Nephron progenitor cell (in vitro differentiated cells): Measurements from ENCODE around the gene EPAS1.

Experiments used
- DNase-seq: peaks from one replicate; pipeline ENCODE4 v3.0.0; 2021
- H3K27ac Mint-ChIP-seq: 2 replicates; pipeline ENCODE4 v1.8.0; 2021; ENCODE audit warnings: mild to moderate bottlenecking, moderate library complexity, mixed read lengths
- H3K27me3 Mint-ChIP-seq: 2 replicates; pipeline ENCODE4 v1.8.0; 2021; ENCODE audit warnings: mild to moderate bottlenecking, low read depth, mixed read lengths; ENCODE audit not compliant: poor library complexity
- H3K36me3 Mint-ChIP-seq: 2 replicates; pipeline ENCODE4 v1.8.0; 2021; ENCODE audit warnings: low read depth, mixed read lengths
- H3K4me1 Mint-ChIP-seq: 2 replicates; pipeline ENCODE4 v1.8.0; 2021; ENCODE audit warnings: mixed read lengths
- H3K4me3 Mint-ChIP-seq: 2 replicates; pipeline ENCODE4 v1.8.0; 2021; ENCODE audit warnings: mild to moderate bottlenecking, moderate library complexity, mixed read lengths
- H3K9me3 Mint-ChIP-seq: 2 replicates; pipeline ENCODE4 v1.8.0; 2021; ENCODE audit warnings: mild to moderate bottlenecking, moderate library complexity, mixed read lengths
- TF ChIP-seq, protein P1 (sequence below): fragments of 200-600 bp; sonication (generic); IDR thresholded peaks from 2 replicates; pipeline ENCODE4 v1.5.0; 2021; ENCODE audit warnings: antibody characterized with exemption

Gene EPAS1

GRCh38 chr2:46413111-46413510, 115.9 kb downstream of the EPAS1 start:
- TF ChIP-seq, protein P1, sequence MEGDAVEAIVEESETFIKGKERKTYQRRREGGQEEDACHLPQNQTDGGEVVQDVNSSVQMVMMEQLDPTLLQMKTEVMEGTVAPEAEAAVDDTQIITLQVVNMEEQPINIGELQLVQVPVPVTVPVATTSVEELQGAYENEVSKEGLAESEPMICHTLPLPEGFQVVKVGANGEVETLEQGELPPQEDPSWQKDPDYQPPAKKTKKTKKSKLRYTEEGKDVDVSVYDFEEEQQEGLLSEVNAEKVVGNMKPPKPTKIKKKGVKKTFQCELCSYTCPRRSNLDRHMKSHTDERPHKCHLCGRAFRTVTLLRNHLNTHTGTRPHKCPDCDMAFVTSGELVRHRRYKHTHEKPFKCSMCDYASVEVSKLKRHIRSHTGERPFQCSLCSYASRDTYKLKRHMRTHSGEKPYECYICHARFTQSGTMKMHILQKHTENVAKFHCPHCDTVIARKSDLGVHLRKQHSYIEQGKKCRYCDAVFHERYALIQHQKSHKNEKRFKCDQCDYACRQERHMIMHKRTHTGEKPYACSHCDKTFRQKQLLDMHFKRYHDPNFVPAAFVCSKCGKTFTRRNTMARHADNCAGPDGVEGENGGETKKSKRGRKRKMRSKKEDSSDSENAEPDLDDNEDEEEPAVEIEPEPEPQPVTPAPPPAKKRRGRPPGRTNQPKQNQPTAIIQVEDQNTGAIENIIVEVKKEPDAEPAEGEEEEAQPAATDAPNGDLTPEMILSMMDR: no peak
- Mint-ChIP-seq H3K4me1 (peaks cover 9% of the 10 kb centered on the region), H3K27me3 (peaks cover 9% of the 10 kb centered on the region), H3K27ac (no peak overlapping the region), H3K36me3 (peaks cover 3% of the 10 kb centered on the region), H3K9me3 (peaks cover 30% of the 10 kb centered on the region), H3K4me3 (no peak overlapping the region)
- no peak for DNase-seq

- peaks cover 9% of the 10 kb centered on the region for H3K27me3 Mint-ChIP-seq
- TF ChIP-seq, protein P1: no peak
- peaks cover 9% of the 10 kb centered on the region for H3K4me1 Mint-ChIP-seq
- H3K9me3 Mint-ChIP-seq: peaks cover 36% of the 10 kb centered on the region
- no peak overlapping the region for H3K27ac Mint-ChIP-seq
- H3K4me3 Mint-ChIP-seq: no peak overlapping the region
- peaks cover 6% of the 10 kb centered on the region for H3K36me3 Mint-ChIP-seq
- no peak for DNase-seq
Measured at GRCh38 chr2:46413631-46414030, 116.4 kb downstream of the EPAS1 start.

DNA sequence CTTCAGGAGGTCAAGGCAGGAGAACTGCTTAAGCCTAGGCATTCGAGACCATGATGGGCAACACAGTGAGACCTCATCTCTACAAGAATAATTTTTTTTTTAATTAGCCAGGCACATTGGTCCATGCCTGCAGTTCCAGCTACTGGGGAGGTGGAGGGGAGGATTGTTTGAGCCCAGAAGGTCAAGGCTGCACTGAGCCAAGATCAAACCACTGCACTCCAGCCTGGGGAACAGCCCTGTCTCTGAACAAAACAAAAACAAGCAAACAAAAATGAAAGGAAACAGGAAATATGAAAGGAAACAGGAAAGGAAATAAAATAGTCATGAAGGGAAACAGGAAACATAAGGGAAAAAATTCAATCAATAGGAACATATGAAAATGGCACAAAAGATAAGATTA, 117.5 kb downstream of the EPAS1 start:
- no peak overlapping the region for H3K27ac Mint-ChIP-seq
- peaks cover 5% of the 10 kb centered on the region for H3K27me3 Mint-ChIP-seq

GRCh38 chr2:46416280-46416679, 119.1 kb downstream of the EPAS1 start:
- Mint-ChIP-seq H3K4me1 (no peaks in the 10 kb centered on the region), H3K4me3 (no peak overlapping the region), H3K9me3 (peaks cover 57% of the 10 kb centered on the region), H3K27me3 (peaks cover 3% of the 10 kb centered on the region), H3K27ac (no peak overlapping the region), H3K36me3 (peaks cover 6% of the 10 kb centered on the region)
- TF ChIP-seq, protein P1: no peak
- no peak for DNase-seq

More for the DNA sequence above, 117.5 kb downstream of the EPAS1 start:
- Mint-ChIP-seq H3K36me3 (peaks cover 6% of the 10 kb centered on the region), H3K9me3 (peaks cover 46% of the 10 kb centered on the region), H3K4me1 (peaks cover 3% of the 10 kb centered on the region), H3K4me3 (no peak overlapping the region)
- no peak for DNase-seq
- TF ChIP-seq, protein P1: no peak

GRCh38 chr2:46416739-46417403, 119.7 kb downstream of the EPAS1 start:
- H3K27me3 Mint-ChIP-seq: peaks cover 3% of the 10 kb centered on the region
- peaks cover 59% of the 10 kb centered on the region for H3K9me3 Mint-ChIP-seq
- TF ChIP-seq, protein P1: no peak
- H3K4me1 Mint-ChIP-seq: no peaks in the 10 kb centered on the region
- H3K36me3 Mint-ChIP-seq: peaks cover 6% of the 10 kb centered on the region
- no peak overlapping the region for H3K4me3 Mint-ChIP-seq
- no peak overlapping the region for H3K27ac Mint-ChIP-seq
- no peak for DNase-seq

- Mint-ChIP-seq H3K27ac (no peak overlapping the region), H3K4me1 (no peaks in the 10 kb centered on the region), H3K36me3 (peaks cover 6% of the 10 kb centered on the region), H3K27me3 (no peaks in the 10 kb centered on the region), H3K9me3 (peaks cover 50% of the 10 kb centered on the region), H3K4me3 (no peak overlapping the region)
- TF ChIP-seq, protein P1: no peak
- DNase-seq: no peak
Measured at GRCh38 chr2:46420945-46421344, 123.7 kb downstream of the EPAS1 start.
